Smooth muscle cell (in vitro differentiated cells): Measurements from ENCODE around the gene GRK4. TPM values are rescaled to one million over a fixed set of nuclear protein-coding genes. Genes with fewer than 3 reads are reported as not detected.

Experiments used
- DNase-seq: peaks from one replicate; lab custom pipeline; 2025; ENCODE audit not compliant: unreplicated experiment; lab: John Stamatoyannopoulos, UW
- H2AFZ ChIP-seq: fragments of 200-600 bp; sonication (generic); 2 replicates; pipeline ENCODE4 v1.6.0; 2016; ENCODE audit warnings: antibody characterized with exemption, low read depth, mild to moderate bottlenecking
- H3F3A ChIP-seq: fragments of 200-600 bp; sonication (generic); 2 replicates; pipeline ENCODE4 v1.6.0; 2017; ENCODE audit warnings: antibody characterized with exemption, low read depth
- H3K27ac ChIP-seq: fragments of 200-600 bp; sonication (generic); 2 replicates; pipeline ENCODE4 v1.5.1; 2016; ENCODE audit warnings: low read depth, mild to moderate bottlenecking
- H3K27me3 ChIP-seq: fragments of 200-600 bp; sonication (generic); 2 replicates; pipeline ENCODE4 v1.6.1; 2016; ENCODE audit warnings: low read depth, mild to moderate bottlenecking
- H3K36me3 ChIP-seq: fragments of 200-600 bp; sonication (generic); 2 replicates; pipeline ENCODE4 v1.5.1; 2016; ENCODE audit warnings: low read depth
- H3K4me1 ChIP-seq: fragments of 200-600 bp; sonication (generic); 2 replicates; pipeline ENCODE4 v1.5.1; 2016; ENCODE audit warnings: low read depth
- H3K4me2 ChIP-seq: fragments of 200-600 bp; sonication (generic); 2 replicates; pipeline ENCODE4 v1.6.0; 2016; ENCODE audit warnings: mild to moderate bottlenecking
- H3K4me3 ChIP-seq: fragments of 200-600 bp; sonication (generic); 2 replicates; pipeline ENCODE4 v1.5.1; 2016; ENCODE audit warnings: mild to moderate bottlenecking
- H3K79me2 ChIP-seq: fragments of 200-600 bp; sonication (generic); 2 replicates; pipeline ENCODE4 v1.6.0; 2016; ENCODE audit warnings: low read depth, mild to moderate bottlenecking
- H3K9ac ChIP-seq: fragments of 200-600 bp; sonication (generic); 2 replicates; pipeline ENCODE4 v1.6.0; 2016; ENCODE audit warnings: low read depth
- H3K9me3 ChIP-seq: fragments of 200-600 bp; sonication (generic); replicated peaks from 2 replicates; pipeline ENCODE4 v1.5.1; 2016; ENCODE audit warnings: low read depth
- H4K20me1 ChIP-seq: fragments of 200-600 bp; sonication (generic); 2 replicates; pipeline ENCODE4 v1.6.0; 2016; ENCODE audit warnings: low read depth
- CTCF ChIP-seq: fragments of 200-600 bp; sonication (generic); IDR thresholded peaks from 2 replicates; pipeline ENCODE4 v1.5.1; 2017; ENCODE audit warnings: borderline replicate concordance, mild to moderate bottlenecking, antibody characterized with exemption; ENCODE audit not compliant: insufficient read depth, poor library complexity, severe bottlenecking
- WGBS: methylation state at CpG from one replicate; pipeline ENCODE4 v1.1.7; 2016; ENCODE audit warnings: low lambda C conversion rate; 5-methylcytosine and 5-hydroxymethylcytosine counted together
- polyA plus RNA-seq: library from polyadenylated mRNA; unstranded; fragments of >200 nt; fragmentation: Nextera tagmentation; extraction: Ambion mirVana; gene quantifications from 2 replicates; pipeline ENCODE4 v1.2.1, GENCODE V29; 2016
- total RNA-seq: library from RNA; depleted of rRNA; stranded (reverse); fragments of >200 nt; gene quantifications from 2 replicates; pipeline ENCODE4 v1.2.3, GENCODE V29; 2014

GRK4 gene
- total and polyA plus RNA-seq, 2 experiments from 2014 or later: 5.2 to 6.9 TPM

- Histone ChIP-seq H3K27me3 (no peaks in the 10 kb centered on the region), H3K36me3 (no peaks in the 10 kb centered on the region), H3K4me3 (peak overlapping the region; percentile 76), H3K9ac (peak overlapping the region; percentile 92), H3K9me3 (no peaks in the 10 kb centered on the region), H3K79me2 (peaks cover 4% of the 10 kb centered on the region), H3F3A (peaks cover 7% of the 10 kb centered on the region), H4K20me1 (peaks cover 23% of the 10 kb centered on the region), H3K27ac (peak overlapping the region; percentile 87), H3K4me2 (peak overlapping the region; percentile 90), H2AFZ (no peak overlapping the region), H3K4me1 (peaks cover 14% of the 10 kb centered on the region)
- no peak for TF ChIP-seq CTCF
- DNase-seq: peak; percentile 75
- WGBS: 2% methylated on average over 62 of the region's 70 CpGs
Observed at GRCh38 chr4:2934813-2935761, 28.3 kb upstream of the GRK4 start.

GRCh38 chr4:2935762-2936743 is 27.3 kb upstream of the GRK4 start:
- Histone ChIP-seq H3K27me3 (no peaks in the 10 kb centered on the region), H3K79me2 (peaks cover 4% of the 10 kb centered on the region), H3K9me3 (no peaks in the 10 kb centered on the region)

GRCh38 chr4:2936773-2937145 is 26.6 kb upstream of the GRK4 start:
- H3K27ac ChIP-seq: peak overlapping the region; percentile 87

More at GRCh38 chr4:2935762-2936743, 27.3 kb upstream of the GRK4 start:
- H3K4me3 ChIP-seq: peak overlapping the region; percentile 76
- no peak for TF ChIP-seq CTCF
- peaks cover 18% of the 10 kb centered on the region for H4K20me1 ChIP-seq
- no peaks in the 10 kb centered on the region for H3K36me3 ChIP-seq
- H3F3A ChIP-seq: peaks cover 5% of the 10 kb centered on the region
- WGBS: 67% methylated on average over 20 of the region's 20 CpGs
- H3K4me1 ChIP-seq: peaks cover 14% of the 10 kb centered on the region
- peak overlapping the region; percentile 92 for H3K9ac ChIP-seq
- H3K4me2 ChIP-seq: peak overlapping the region; percentile 90
- H2AFZ ChIP-seq: no peak overlapping the region
- no peak for DNase-seq
- peak overlapping the region; percentile 87 for H3K27ac ChIP-seq

More at GRCh38 chr4:2936773-2937145, 26.6 kb upstream of the GRK4 start:
- Histone ChIP-seq H3K79me2 (peaks cover 4% of the 10 kb centered on the region), H3K4me2 (peak overlapping the region; percentile 90), H3K27me3 (no peaks in the 10 kb centered on the region), H2AFZ (no peak overlapping the region), H3K9me3 (no peaks in the 10 kb centered on the region), H3K36me3 (no peaks in the 10 kb centered on the region), H4K20me1 (peaks cover 18% of the 10 kb centered on the region), H3F3A (peaks cover 5% of the 10 kb centered on the region), H3K4me1 (peaks cover 14% of the 10 kb centered on the region), H3K4me3 (no peak overlapping the region), H3K9ac (peak overlapping the region; percentile 61)
- TF ChIP-seq CTCF: no peak
- no peak for DNase-seq
- WGBS: 46% methylated on average over 6 of the region's 6 CpGs
